ENCODE measurements around the gene TRMO. TPM values are rescaled to one million over a fixed set of nuclear protein-coding genes. Genes with fewer than 3 reads are reported as not detected.

TRMO gene
- total and polyA plus RNA-seq, 8 donors, result 5.1 to 9.4 (median 6.5) TPM

- no peak for FAIRE-seq
- no peaks in the 10 kb centered on the region for H3K27me3 ChIP-seq
- no peak overlapping the region for H3K4me3 ChIP-seq
- 72% methylated on average over 2 of the region's 2 CpGs for WGBS, 2 donors
- H3K27ac ChIP-seq, result no peak overlapping the region
- no peaks in the 10 kb centered on the region for H3K36me3 ChIP-seq
- H3K4me1 ChIP-seq, result no peaks in the 10 kb centered on the region
- no peak for ATAC-seq
- DNase-seq, result no peak
- TF ChIP-seq CTCF (IDR thresholded peaks at IDR 0.05), result no peak
- H3K9me3 ChIP-seq, result no peaks in the 10 kb centered on the region
- intact Hi-C loops (cut with DNase I), result no loop called here
These were observed 29.9 kb downstream of the TRMO start for GRCh38 chr9:97892421-97892820.

GRCh38 chr9:97891736-97892135 is 30.6 kb downstream of the TRMO start:
- no peak for TF ChIP-seq CTCF (IDR thresholded peaks at IDR 0.05)
- Histone ChIP-seq H3K4me1 (no peaks in the 10 kb centered on the region), H3K9me3 (no peaks in the 10 kb centered on the region), H3K4me3 (no peak overlapping the region), H3K36me3 (no peaks in the 10 kb centered on the region), H3K27me3 (no peaks in the 10 kb centered on the region), H3K27ac (no peak overlapping the region)
- DNase-seq (no peak), FAIRE-seq (no peak), ATAC-seq (no peak)
- intact Hi-C loops (cut with DNase I), result no loop called here
- 80 to 84% methylated on average over 5 of the region's 5 CpGs for WGBS, 2 donors

- ATAC-seq (peak in 3 of 4 donors; percentile 43 to 57 (median 55)), DNase-seq (peak in 2 of 6 donors; percentile 22 to 66), FAIRE-seq (no peak)
- H3K27ac ChIP-seq, result no peak overlapping the region
- intact Hi-C loops (cut with DNase I), result no loop called here
- TF ChIP-seq CTCF (IDR thresholded peaks at IDR 0.05), result peak; percentile 41 to 64 (median 56)
- no peaks in the 10 kb centered on the region for H3K9me3 ChIP-seq
- no peaks in the 10 kb centered on the region for H3K36me3 ChIP-seq
- H3K4me3 ChIP-seq, result no peak overlapping the region
- no peaks in the 10 kb centered on the region for H3K27me3 ChIP-seq
- no peaks in the 10 kb centered on the region for H3K4me1 ChIP-seq
- 49 to 59% methylated on average over 9 of the region's 9 CpGs for WGBS, 2 donors
These were observed 32.1 kb downstream of the TRMO start for GRCh38 chr9:97889941-97890887.

- Histone ChIP-seq H3K9me3 (no peaks in the 10 kb centered on the region), H3K4me1 (no peaks in the 10 kb centered on the region), H3K27ac (no peak overlapping the region), H3K4me3 (no peak overlapping the region), H3K36me3 (no peaks in the 10 kb centered on the region), H3K27me3 (no peaks in the 10 kb centered on the region)
- ATAC-seq (no peak), DNase-seq (no peak), FAIRE-seq (no peak)
- intact Hi-C loops (cut with DNase I), result no loop called here
- TF ChIP-seq CTCF (IDR thresholded peaks at IDR 0.05), result no peak
- 81 to 94% methylated on average over 4 of the region's 4 CpGs for WGBS, 2 donors
These were observed 42.0 kb downstream of the TRMO start for GRCh38 chr9:97880336-97880735.

- H3K9me3 ChIP-seq, result no peaks in the 10 kb centered on the region
- FAIRE-seq (no peak), DNase-seq (no peak), ATAC-seq (no peak)
- H3K4me1 ChIP-seq, result no peaks in the 10 kb centered on the region
- no peak overlapping the region for H3K4me3 ChIP-seq
- no peak for TF ChIP-seq CTCF (IDR thresholded peaks at IDR 0.05)
- H3K36me3 ChIP-seq, result no peaks in the 10 kb centered on the region
- H3K27me3 ChIP-seq, result no peaks in the 10 kb centered on the region
- H3K27ac ChIP-seq, result no peak overlapping the region
- intact Hi-C loops (cut with DNase I), result no loop called here
- WGBS, 2 donors, result 95% methylated on average over 3 of the region's 3 CpGs
These were observed 46.2 kb downstream of the TRMO start for GRCh38 chr9:97876061-97876460.
